ENCODE data around the gene RAB40A.
A peak's percentile ranks its signal among the peaks of the same experiment; 100 is the strongest.

- TF ChIP-seq ZBTB43 (CRISPR knock-in tag; IDR thresholded peaks at IDR 0.05) = no peak
- TF ChIP-seq ZBTB7A (IDR thresholded peaks at IDR 0.05; ENCODE audit: borderline replicate concordance, control insufficient read depth, low read depth, low read length) = no peak
- no peak for TF ChIP-seq SMAD3 (CRISPR knock-in tag; conservative IDR thresholded peaks at IDR 0.05)
- no peak for TF ChIP-seq MEF2D (tag; conservative IDR thresholded peaks at IDR 0.05; ENCODE audit: low read depth)
- peak; percentile 70 for TF ChIP-seq ATF3 (IDR thresholded peaks at IDR 0.05)
- no peak for TF ChIP-seq ATF3 (CRISPR knock-in tag; conservative IDR thresholded peaks at IDR 0.05)
- TF ChIP-seq POLR2A (conservative IDR thresholded peaks at IDR 0.05) = peak; percentile 51; the same call in 1 of the 2 replicates
- no peak for TF ChIP-seq BDP1 (IDR thresholded peaks at IDR 0.05; ENCODE audit: insufficient read depth, insufficient read length)
- no peak for TF ChIP-seq ZNF79 (CRISPR knock-in tag; IDR thresholded peaks at IDR 0.05; ENCODE audit: low read depth)
- no peak for TF ChIP-seq CTCF (IDR thresholded peaks at IDR 0.05 in 2 of 3, conservative IDR thresholded peaks at IDR 0.05 in 1 of 3; ENCODE audit: insufficient read depth in 2 of 3, low read depth in 1 of 3, low read length in 3 of 3)
- TF ChIP-seq SMAD2 (IDR thresholded peaks at IDR 0.05; ENCODE audit: low read depth, low read length) = no peak
- TF ChIP-seq ERF (CRISPR knock-in tag; IDR thresholded peaks at IDR 0.05) = no peak
- TF ChIP-seq BRCA1 (IDR thresholded peaks at IDR 0.05) = no peak
- no peak for TF ChIP-seq BRCA1 (CRISPR knock-in tag; IDR thresholded peaks at IDR 0.05)
Measured at GRCh38 chrX:103554687-103555424, 35.6 kb upstream of the RAB40A start.

Data from K562 (cell line).